ENCODE results near the gene IRX2. TPM values are rescaled to one million over a fixed set of nuclear protein-coding genes. Genes with fewer than 3 reads are reported as not detected.

Gene IRX2
- total RNA-seq = 22.2 and 22.6 TPM in 2 replicates

DNA sequence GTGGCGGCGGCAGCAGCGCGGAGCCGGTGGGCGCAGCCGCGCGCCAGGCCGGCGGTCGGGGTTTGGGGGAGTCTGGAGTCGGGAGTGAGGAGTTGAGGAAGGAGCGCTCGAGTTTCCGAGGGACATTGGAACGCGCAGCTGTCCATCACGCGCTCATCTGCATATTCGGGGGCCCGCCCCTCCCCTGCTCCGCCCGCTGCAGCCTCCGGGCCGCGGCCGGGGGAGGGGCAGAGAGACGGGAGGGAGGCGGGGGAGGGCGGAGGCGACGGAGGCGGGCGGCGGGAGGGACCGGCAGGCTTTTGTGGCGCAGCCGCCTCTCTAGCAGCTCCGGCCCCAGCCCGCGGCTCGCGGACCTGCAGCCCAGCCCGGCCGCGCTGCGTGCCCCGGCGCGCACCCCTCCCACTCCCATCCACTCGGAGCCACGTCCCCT lies at the start of gene IRX2:
Gene IRX2 (minus strand): TSS at position 86 of the 430 bp plus-strand sequence. CDS start 264 bp downstream, outside the sequence.

All from tracheal epithelial cell (primary cell).